ENCODE measurements around the gene NLRC3.

DNA sequence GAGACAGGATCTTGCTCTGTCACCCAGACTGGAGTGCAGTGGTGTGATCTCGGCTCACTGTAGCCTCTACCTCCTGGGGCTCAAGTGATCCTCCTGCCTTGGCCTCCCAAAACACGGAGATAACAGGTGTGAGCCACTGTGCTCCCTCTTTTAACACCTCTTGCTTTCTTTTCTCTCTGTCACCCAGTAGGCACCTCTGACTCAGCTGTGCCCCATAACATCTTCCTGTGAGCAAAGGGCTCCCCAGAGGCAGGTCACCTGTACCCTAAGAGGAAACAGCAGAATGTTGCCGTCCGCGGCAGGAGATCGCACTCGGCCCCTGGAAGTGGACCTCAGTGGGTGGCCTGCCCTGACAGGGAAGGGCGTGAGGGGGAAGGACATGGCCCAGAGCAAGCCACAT, 918 bp upstream of the NLRC3 start:
- TF ChIP-seq, protein P1, sequence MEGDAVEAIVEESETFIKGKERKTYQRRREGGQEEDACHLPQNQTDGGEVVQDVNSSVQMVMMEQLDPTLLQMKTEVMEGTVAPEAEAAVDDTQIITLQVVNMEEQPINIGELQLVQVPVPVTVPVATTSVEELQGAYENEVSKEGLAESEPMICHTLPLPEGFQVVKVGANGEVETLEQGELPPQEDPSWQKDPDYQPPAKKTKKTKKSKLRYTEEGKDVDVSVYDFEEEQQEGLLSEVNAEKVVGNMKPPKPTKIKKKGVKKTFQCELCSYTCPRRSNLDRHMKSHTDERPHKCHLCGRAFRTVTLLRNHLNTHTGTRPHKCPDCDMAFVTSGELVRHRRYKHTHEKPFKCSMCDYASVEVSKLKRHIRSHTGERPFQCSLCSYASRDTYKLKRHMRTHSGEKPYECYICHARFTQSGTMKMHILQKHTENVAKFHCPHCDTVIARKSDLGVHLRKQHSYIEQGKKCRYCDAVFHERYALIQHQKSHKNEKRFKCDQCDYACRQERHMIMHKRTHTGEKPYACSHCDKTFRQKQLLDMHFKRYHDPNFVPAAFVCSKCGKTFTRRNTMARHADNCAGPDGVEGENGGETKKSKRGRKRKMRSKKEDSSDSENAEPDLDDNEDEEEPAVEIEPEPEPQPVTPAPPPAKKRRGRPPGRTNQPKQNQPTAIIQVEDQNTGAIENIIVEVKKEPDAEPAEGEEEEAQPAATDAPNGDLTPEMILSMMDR (IDR thresholded peaks at IDR 0.05): no peak
- no peak for TF ChIP-seq POLR2A (IDR thresholded peaks at IDR 0.05)

All from testis (tissue), 2 donors.